Breast epithelium (tissue), 3 donors: Measurements from ENCODE around the gene KRT16.
"Not testable (repeated sequence)": the region's sequence is repeated elsewhere in the genome, so short reads cannot be mapped to it uniquely, and the experiment has no call there.

Experiments used
- POLR2A ChIP-seq: fragments of 450-650 bp; IDR thresholded peaks from one replicate; pipeline ENCODE4 v1.6.1; 2016; ENCODE audit warnings: antibody characterized with exemption, mild to moderate bottlenecking, moderate library complexity
- TF ChIP-seq, protein P1 (sequence below), 3 donors: fragments of 450-650 bp; IDR thresholded peaks; one replicate each; pipeline ENCODE4 v1.5.1; 2016 to 2017; ENCODE audit warnings: antibody characterized with exemption in 3 of 3, mild to moderate bottlenecking in 3 of 3, moderate library complexity in 3 of 3

DNA sequence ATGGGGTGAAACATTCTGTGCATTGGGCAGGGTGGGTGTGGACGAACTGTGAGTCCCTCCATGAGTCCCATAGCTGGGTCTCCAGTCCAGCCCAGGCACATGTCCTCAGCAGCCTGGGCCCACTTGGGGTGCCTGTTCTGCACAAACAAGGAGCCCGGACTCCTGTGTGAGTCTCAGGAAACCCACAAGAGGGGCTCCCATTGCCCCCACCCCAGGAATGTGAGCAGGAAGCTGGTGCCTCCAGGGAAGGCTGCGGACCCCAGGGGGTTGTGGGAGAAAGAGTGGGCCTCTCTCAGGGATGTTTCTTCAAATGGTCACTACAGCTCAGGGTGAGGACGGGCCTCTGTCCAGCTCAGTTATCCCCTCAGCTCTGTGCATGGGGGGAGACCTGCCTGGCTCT, 3.9 kb upstream of the KRT16 start:
- TF ChIP-seq, protein P1, sequence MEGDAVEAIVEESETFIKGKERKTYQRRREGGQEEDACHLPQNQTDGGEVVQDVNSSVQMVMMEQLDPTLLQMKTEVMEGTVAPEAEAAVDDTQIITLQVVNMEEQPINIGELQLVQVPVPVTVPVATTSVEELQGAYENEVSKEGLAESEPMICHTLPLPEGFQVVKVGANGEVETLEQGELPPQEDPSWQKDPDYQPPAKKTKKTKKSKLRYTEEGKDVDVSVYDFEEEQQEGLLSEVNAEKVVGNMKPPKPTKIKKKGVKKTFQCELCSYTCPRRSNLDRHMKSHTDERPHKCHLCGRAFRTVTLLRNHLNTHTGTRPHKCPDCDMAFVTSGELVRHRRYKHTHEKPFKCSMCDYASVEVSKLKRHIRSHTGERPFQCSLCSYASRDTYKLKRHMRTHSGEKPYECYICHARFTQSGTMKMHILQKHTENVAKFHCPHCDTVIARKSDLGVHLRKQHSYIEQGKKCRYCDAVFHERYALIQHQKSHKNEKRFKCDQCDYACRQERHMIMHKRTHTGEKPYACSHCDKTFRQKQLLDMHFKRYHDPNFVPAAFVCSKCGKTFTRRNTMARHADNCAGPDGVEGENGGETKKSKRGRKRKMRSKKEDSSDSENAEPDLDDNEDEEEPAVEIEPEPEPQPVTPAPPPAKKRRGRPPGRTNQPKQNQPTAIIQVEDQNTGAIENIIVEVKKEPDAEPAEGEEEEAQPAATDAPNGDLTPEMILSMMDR (IDR thresholded peaks at IDR 0.05) = not testable (repeated sequence)
- TF ChIP-seq POLR2A = not testable (repeated sequence)
